ENCODE measurements around the gene NHP2. TPM values are rescaled to one million over a fixed set of nuclear protein-coding genes. Genes with fewer than 3 reads are reported as not detected.
"Not testable (repeated sequence)": the region's sequence is repeated elsewhere in the genome, so short reads cannot be mapped to it uniquely, and the experiment has no call there.

NHP2 gene
- total RNA-seq, 4 donors from 2014 or later, result 75.8 to 278 (median 210) TPM

- Histone ChIP-seq H3K4me1 (peaks cover 28% of the 10 kb centered on the region), H3K36me3 (peaks cover 19% of the 10 kb centered on the region), H3K27ac (peak within 1 kb of the TSS; percentile 95), H3K27me3 (no peaks in the 10 kb centered on the region), H3K9me3 (no peaks in the 10 kb centered on the region), H3K4me3 (peak within 1 kb of the TSS; percentile 94)
- DNase-seq (ENCODE audit: low spot score in 2 of 2), result peak; percentile 86 to 91
- TF ChIP-seq POLR2AphosphoS5 (IDR thresholded peaks at IDR 0.05) (peak in 1 of 3 donors; percentile 4), CTCF (IDR thresholded peaks at IDR 0.05) (no peak), POLR2A (IDR thresholded peaks at IDR 0.05) (peak in 1 of 2 donors; percentile 61), EP300 (IDR thresholded peaks at IDR 0.05) (no peak)
- WGBS, result 0% methylated on average over 5 of the region's 102 CpGs
Measured at GRCh38 chr5:178130576-178131445, 22.9 kb downstream of the NHP2 start, which contains the start of gene RMND5B. Gene RMND5B, plus strand, starts transcription at chr5:178131014. Its CDS starts 7,106 bp downstream, at chr5:178138120.

GRCh38 chr5:178130234-178130575, 23.5 kb downstream of the NHP2 start:
- Histone ChIP-seq H3K4me3 (peak overlapping the region; percentile 94), H3K4me1 (peaks cover 33% of the 10 kb centered on the region), H3K27ac (peak overlapping the region; percentile 95), H3K36me3 (peaks cover 16% of the 10 kb centered on the region)
- not testable (repeated sequence) for DNase-seq (ENCODE audit: low spot score in 2 of 2); H3K27me3 ChIP-seq; H3K9me3 ChIP-seq
- 10% methylated on average over 10 of the region's 11 CpGs for WGBS

- no peak overlapping the region for H3K27ac ChIP-seq
- 85% methylated on average over 9 of the region's 9 CpGs for WGBS
- no peaks in the 10 kb centered on the region for H3K9me3 ChIP-seq
- no peaks in the 10 kb centered on the region for H3K27me3 ChIP-seq
- H3K4me1 ChIP-seq, result peaks cover 42% of the 10 kb centered on the region
- H3K36me3 ChIP-seq, result peaks cover 10% of the 10 kb centered on the region
- H3K4me3 ChIP-seq, result no peak overlapping the region
- no peak for DNase-seq (ENCODE audit: low spot score in 2 of 2)
- TF ChIP-seq CTCF (IDR thresholded peaks at IDR 0.05) (no peak), POLR2AphosphoS5 (IDR thresholded peaks at IDR 0.05) (no peak), EP300 (IDR thresholded peaks at IDR 0.05) (no peak), POLR2A (IDR thresholded peaks at IDR 0.05) (no peak)
Measured at GRCh38 chr5:178129296-178129695, 24.4 kb downstream of the NHP2 start.

GRCh38 chr5:178127300-178128009, 26.2 kb downstream of the NHP2 start:
- not testable (repeated sequence) for H3K27ac ChIP-seq; H3K4me3 ChIP-seq; H3K36me3 ChIP-seq; DNase-seq (ENCODE audit: low spot score in 2 of 2); H3K9me3 ChIP-seq; H3K27me3 ChIP-seq
- WGBS, result 69% methylated on average over 13 of the region's 14 CpGs
- peaks cover 58% of the 10 kb centered on the region for H3K4me1 ChIP-seq

GRCh38 chr5:178126556-178126955, 27.1 kb downstream of the NHP2 start:
- H3K9me3 ChIP-seq, result no peaks in the 10 kb centered on the region
- no peaks in the 10 kb centered on the region for H3K36me3 ChIP-seq
- H3K27ac ChIP-seq, result no peak overlapping the region
- no peak overlapping the region for H3K4me3 ChIP-seq
- TF ChIP-seq EP300 (IDR thresholded peaks at IDR 0.05), result no peak
- no peak for DNase-seq (ENCODE audit: low spot score in 2 of 2)
- peaks cover 5% of the 10 kb centered on the region for H3K27me3 ChIP-seq
- WGBS, result 74% methylated on average over 3 of the region's 3 CpGs
- peaks cover 52% of the 10 kb centered on the region for H3K4me1 ChIP-seq

- Histone ChIP-seq H3K27me3 (peaks cover 13% of the 10 kb centered on the region), H3K4me3 (no peak overlapping the region), H3K4me1 (peaks cover 57% of the 10 kb centered on the region), H3K9me3 (no peaks in the 10 kb centered on the region), H3K27ac (peak overlapping the region; percentile 74), H3K36me3 (no peaks in the 10 kb centered on the region)
- WGBS, result 57% methylated on average over 10 of the region's 10 CpGs
- no peak for DNase-seq (ENCODE audit: low spot score in 2 of 2)
- TF ChIP-seq CTCF (IDR thresholded peaks at IDR 0.05) (no peak), POLR2A (IDR thresholded peaks at IDR 0.05) (no peak), EP300 (IDR thresholded peaks at IDR 0.05) (no peak), POLR2AphosphoS5 (IDR thresholded peaks at IDR 0.05) (no peak)
Measured at GRCh38 chr5:178125253-178125906, 28.3 kb downstream of the NHP2 start.

Data from suprapubic skin (tissue), 4 donors.